ENCODE data around the gene CCK.
A peak's percentile ranks its signal among the peaks of the same experiment; 100 is the strongest.

Gene CCK

DNA sequence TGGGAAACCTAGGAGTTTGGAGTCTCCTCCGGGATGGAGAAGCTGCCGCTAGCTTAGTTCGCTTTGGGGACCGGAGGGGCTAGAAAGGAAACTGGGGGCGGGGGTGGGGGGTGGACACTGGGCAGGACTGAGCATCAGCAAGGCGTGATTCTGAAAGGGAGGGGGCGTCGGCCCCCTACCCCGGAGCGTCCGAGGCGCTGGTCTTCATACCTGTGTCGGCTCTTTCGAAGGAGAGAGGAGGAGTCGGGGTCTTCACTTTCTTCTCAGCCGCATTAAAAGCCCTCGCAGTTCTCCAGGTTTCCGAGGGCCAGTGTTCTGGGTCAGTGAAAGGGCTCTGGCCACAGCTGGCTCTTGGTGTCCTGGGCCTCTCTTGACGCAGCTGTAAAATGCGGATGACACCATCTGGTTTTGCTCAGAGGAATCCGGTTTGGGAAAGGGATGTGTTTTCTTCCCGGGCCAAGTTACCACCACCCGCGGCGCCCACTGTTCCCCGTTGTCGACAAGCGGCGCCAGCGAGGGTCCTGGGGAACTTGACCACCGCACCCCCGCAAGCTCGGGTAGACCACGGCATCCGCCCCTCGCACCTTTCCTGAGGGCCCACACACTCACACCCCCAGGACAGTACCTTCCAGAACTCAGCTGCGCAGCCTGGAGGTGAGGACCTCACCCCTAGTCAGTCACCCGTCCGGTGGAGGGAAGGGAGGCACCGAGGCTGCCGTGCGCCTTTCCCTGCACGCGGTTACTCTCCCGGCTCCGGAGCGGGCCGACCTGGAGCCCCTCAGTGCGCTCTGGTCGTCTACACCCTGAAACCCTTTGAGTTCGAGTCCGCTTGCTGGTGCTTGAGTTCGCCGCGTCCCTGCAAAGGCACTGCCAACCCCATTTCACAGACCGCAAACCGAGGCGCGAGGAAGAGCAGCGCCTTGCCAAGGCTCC is 660 bp downstream of the CCK start:
- no peak for DNase-seq

DNA sequence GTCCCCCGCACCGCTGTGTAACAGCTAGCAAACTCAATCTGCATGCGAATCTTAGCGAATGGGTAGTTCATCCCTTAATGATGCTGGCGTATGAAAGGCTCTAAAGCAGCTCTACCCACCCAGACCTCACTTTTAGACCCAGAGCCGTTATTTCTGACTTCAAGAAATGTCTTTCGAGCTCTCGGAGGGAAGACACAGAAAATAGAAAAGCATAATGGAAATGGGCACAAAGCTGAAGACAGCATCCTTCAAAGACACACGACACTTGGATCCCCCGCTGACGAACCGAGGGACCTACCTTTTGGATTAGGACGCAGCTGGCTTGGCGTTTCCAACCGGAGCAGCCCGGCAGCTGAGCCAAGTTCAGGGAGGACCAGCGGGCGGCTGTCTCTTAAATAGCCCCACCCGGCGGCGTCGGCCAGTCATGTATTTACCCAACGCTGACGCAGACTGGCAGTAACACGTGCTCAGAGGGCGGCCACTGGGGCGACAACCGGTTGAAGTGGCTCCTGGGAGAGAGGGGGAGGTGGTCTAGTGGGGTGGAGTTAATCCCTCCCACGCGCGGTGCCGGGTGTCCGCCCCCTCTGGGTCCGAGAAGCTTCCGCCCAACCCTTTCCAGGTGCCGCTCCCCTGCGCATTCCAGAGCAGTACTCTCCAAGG is 1.5 kb downstream of the CCK start:
- no peak for DNase-seq

DNA sequence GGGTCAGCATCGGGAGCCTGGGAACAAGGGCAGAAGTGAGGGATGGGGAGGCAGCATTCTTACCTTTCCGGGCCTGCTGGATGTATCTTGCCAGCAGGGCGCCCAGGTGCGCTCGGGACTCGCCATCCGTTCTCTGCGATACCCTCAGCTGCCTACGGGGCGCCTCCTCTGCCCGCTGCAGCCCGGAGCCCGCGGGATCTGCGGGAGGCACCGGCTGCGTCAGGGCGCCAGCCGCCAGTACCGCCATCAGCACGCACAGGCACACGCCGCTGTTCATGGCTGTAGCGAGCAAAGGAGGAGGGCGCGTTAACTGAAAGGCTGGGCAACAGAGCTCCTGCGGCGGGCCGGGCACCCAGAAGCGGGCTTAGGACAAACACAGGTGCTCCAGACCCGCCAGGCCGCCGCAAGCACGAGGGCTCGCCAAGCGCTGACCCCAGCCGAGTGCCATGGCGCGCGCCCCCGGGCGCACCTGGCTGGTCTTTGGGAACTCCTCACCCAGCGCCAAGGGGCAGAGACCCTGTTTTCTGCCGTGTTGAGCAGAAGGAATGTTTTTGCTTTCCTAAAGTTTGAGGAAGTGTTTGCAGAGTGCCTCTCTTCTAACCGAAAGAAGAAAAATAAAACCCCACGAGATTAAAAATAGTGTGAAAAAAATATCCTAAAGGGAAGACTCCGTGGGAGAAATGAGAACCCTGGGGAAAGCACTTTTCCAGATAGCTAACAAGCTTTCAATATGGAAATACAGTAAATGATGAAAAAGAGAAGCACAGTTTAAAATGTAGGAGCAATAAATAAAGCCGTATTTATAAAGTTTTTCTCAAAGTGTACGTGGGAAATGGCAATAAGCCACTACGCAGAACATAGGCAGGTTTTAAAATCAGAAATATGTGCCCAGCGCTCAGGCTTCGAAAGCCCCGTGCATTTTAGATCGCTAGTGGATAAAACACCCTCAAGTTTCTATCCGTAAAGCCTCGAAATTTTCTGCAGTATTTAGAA is 2.3 kb downstream of the CCK start:
- no peak for DNase-seq

DNA sequence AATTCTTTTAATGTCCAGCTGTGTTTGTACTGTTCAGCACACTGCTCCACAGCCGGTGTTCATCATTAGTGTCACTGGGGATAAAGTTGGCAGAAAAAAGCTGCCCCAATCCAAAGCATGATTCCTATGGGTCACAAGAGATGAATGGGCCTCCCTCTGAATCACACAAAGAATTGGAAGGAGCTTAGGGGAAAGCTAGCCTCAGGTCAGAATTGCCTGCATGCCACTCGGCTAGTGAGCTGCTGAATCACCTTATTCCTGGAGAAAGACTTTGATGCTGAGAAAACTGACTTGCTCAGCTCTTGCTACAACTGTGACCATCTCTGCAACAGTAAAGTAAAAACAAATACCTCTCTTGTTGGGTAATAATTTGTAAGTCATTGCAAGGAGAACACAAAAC is 3.5 kb downstream of the CCK start:
- no peak for DNase-seq

DNA sequence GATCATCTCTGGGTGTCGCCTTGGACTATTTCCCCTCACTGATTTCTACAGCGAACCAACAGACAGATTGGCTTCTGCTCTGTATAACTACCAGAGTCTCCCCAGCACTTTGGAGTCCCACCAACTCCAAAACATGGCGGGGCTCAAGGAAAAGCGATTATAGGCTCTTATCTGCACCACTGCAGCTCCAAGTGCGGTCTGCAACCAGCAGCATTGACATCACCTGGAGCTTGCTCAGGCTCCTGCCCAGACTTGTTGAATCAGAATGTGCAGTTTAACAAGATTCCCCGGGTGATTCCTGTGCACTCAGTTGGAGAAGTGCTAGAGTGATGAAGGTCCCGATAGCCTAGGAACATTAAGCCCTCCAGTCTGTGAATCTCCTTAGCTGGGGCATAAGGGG is 9.0 kb downstream of the CCK start:
- no peak for DNase-seq

DNA sequence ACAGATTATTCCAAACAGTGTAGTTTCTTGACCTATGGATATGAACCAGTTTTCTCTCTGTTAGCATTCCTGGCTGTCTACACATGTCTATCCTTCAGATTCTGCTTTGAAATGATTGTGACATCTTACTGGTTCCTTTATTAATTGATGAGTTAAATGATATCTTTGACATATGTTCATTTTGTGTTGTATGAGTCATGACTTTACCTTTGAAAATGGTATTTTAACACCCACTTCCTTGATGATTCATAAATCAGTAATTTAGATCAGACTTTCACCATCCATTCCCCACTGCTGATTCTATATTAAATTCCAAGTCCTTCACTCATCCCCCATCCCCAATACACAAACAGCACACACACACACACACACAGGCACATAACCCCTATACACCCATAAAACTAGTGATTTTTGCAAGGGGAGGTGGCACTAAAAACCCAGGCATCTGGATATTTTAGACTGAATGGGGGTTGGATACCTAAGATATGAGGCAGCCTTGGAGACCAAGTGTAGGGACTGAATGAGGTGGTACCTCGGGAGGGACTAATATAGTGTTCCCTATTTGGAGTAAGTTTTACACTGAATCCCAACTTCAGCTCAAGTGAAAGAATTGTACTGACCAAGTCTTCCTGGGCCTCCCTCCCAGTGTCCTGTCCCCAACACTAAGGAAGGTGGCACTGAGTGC is 9.7 kb downstream of the CCK start:
- no peak for DNase-seq

DNA sequence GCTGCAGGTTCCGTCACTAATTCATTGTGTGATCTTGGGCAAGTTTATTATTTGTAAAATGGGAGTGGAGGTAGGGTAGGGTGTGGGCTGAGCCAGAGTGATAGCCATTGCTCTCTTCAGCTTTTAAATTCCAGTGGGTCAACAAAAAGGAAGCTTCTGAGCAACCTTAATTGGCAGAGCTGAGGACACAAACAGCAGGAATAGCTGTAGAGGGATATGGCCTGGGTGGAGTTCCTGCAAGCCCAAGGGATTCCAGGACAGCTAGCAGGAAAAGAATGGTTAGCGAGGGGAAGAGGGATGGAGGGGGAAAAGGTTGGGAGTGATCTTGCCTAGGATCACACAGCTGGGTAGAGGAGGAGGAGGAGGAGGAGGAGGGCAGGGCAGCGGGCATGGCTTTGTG is 11.4 kb downstream of the CCK start:
- DNase-seq, result no peak

DNA sequence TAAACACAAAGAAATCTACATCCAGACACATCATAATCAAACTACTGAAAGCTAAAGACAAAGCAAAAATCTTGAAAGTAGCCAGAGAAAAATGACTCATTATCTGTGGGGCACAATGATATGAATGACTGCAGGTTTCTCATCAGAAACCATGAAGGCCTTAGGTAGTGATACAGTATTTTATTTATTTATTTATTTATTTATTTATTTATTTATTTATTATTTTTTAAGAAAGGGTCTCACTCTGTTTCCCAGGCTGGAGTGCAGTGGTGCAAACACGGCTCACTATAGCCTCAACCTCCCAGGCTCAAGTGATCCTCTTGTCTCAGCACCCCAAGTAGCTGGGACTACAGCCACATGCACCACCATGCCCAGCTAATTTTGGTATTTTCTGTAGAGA is 15.2 kb downstream of the CCK start:
- DNase-seq, result no peak

DNA sequence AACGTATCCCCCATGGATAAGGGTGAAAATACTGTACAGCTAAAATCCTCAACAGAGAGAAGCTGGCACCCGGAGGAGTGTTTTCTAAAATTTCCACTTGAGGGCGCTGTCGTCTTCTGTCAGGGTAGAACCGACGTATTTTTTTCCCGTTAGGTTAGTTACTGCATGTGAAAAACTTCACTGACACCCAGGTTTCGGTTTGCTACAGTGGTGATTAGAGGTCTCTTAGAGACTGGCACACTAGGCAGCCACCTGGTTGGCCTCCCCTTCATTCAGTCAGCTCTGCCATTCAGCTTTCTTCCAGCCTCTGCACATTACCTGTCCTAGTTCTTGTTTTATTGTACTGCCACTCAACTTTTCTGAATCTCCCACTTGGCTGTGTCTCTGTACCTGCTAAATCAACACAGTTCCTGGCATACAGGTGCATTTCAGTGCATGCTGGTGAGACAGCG is 18.4 kb downstream of the CCK start:
- peak; percentile 24 for DNase-seq

DNA sequence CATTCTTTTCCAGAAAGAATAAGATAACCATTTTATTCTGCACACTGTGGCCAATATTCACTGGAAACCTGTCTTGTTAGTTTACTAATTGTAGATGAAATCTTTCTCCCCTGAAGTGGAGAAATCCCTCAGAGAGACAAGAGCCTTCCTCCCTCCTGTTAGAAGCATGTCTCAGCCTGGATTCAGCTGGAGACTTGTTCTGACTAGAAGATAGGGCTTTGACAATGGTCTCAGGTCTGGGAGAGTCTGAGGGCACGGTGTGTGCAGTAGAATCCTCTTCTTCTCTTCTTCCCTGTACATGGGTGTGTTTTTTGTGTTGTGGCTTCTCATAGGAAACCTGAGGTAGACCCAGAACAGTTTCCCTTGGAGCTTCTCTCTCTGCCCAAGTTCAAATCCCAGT is 19.9 kb downstream of the CCK start:
- DNase-seq, result no peak

DNA sequence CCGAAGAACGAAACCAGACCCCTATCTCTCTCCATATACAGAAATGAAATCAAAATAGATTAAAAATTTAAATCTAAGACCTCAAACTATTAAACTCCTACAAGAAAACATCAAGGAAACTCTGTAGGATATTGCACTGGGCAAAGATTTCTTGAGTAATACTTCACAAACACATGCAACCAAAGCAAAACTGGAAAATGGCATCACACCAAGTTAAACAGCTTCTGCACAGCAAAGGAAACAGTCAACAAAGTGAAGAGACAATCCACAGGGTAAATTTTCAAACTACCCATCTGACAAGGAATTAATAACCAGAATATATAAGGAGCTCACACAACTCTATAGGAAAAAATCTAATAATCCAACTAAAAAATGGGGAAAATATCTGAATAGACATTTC is 29.4 kb downstream of the CCK start:
- DNase-seq, result no peak

DNA sequence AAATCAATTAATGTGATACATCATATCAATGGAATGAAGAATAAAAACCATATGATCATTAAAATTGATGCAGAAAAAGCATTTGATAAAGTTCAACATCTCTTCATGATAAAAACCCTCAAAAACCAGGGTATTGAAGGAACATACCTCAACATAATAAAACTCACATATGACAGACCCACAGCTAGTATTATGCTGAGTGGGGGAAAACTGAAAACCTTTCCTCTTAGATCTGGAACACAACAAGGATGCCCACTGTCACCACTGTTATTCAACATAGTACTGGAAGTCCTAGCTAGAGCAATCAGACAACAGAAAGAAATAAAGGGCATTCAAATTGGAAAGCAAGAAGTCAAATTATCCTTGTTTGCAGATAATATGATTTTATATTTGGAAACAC is 30.5 kb downstream of the CCK start:
- DNase-seq, result no peak

DNA sequence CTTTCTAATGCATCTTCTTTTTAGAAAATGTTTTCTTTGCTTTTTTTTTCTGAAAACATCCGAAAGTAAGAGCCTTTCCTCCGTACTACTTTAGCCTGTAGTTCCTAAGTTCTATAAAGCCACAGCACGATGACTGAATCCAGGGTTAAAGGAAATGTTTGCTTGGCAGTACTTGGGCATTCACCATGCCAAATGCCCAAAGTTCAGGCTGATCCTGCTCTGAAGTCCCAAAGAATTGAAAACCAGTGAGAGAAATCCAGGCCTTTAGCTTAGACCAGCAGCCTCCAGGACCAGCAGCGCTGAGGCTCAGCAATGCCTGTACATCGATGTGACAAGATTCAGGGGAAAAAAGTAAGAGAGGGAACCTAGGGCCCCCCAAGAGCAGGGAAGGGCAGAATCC is 35.1 kb downstream of the CCK start:
- no peak for DNase-seq

DNA sequence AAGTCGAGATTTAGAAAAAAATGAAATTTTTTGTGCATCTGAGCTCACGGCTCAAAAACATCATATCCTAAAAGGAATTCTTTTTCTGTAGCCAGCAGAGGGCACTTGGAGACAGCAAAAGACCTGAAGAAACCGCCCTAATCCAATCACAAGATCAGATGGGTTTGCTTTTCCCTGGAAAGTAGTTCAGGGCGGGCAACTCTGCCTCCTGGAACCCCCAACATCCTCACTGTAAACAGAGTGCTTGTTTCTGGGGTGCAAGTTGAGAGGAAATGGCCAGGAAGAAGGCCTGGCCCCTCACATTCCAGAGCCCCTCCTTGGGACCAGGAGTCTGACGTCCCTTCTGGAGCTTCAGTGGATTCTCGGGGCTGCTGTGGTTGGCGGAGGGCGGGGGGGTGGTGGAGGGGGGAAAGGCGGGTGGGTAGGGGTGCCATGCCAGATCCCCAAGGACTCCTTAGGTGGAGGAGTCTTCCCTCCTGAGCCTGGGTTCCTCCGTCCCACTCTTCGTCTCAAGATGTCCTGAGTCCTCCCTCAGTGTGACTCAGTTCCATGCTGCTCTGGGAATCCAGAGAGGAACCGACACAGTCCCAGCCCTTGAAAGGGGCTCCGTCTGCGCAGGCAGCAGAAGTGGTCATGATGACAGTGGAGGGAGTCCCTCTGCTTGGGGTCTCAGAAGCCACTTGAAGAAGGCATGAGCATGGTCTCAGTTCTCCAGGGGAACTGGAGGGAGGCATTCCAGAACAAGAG is 35.9 kb downstream of the CCK start:
- no peak for DNase-seq

DNA sequence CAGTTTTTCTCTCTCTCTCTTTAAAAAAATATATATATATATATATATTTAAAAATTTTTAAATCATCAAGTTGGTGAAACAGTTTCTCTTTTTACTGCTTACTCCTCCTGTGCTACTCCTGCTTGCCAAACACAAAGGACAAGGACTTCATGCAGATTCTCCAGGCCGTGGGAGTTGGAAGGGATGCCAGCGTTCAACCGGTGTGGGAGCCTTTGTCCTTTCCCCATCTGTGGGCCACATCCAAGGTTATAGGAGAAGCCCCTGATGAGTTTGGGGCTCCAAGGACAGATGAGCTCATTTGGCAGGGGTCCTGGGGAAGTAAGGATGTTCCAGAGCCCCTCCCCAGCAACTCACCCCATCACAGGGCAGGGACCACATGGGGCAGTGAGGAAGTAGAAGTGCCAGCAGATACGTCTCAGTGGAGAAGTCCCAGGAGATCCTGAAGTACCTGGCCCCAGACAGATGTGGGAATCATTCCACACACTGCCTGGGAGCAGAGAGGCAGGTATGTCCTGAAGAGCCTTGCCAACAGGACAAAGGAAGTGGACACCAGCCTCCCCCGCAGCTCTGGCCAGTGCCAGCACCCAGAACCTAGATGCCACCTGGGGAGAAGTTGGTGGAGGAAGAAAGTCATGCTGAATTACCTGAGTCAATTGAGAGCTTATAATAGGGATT is 36.6 kb downstream of the CCK start:
- DNase-seq, result no peak

DNA sequence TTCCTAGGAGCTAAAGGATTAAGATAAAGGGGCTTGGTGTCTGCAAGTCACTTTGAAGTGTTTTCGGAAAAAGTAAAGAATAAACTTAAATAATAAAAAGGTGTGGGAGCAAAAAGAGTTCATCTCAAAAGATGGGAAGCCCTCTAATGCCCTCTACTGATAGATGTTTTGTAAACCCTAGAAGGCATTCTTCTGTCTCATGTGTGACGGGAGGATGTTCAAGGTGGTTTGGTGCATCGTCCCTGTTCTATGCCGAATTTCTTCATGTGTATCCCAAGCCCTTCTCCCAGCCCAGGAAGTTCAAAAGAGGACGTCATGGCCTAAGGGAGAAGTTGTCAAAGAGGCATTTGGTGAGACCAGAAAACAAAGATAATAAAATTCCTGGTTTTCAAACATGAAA is 37.2 kb downstream of the CCK start:
- no peak for DNase-seq

DNA sequence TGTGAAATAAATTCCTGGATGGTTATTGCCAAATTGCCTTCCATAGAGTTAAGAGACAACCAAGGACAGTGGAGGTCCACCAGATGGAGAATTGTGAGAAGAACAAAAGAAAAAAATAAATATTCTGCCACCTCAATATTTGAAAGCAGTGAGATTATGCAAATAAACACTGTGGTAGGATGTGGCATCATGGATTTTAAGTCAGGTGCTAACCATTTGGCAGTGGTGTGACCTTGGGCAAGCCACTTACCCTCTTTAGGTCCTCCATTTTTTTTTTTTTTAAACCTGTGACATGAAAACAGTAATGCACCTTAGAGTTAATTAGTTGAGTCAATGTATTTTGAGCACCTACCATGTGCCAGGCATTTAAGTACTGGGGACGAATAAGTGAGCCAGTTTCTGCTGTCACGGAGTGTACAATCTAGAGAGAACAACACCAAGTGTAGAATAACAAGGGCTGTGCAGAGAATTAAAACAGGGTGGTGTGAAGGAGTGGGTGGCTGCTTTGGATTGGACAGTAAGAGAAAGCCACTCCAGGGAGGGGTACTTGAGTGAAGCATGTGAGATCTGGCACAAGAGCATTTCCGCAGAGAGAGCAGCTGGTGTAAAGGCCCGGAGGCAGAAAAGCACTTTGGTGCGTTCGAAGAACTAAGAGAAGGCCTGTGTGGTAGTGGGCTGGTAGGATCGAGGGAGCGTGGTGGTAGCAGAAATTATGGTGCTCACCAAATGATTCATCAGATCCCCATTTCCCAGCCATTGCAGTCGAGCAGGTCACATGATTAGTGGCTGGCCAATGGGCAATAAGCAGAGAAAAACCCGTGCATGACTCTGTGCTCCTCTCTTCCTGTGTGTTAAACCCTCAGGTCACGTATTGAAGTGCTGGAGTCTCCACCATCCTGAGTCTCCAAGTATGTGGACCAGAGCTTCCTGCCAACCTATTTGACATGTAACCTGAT is 39.2 kb downstream of the CCK start:
- DNase-seq, result no peak

DNA sequence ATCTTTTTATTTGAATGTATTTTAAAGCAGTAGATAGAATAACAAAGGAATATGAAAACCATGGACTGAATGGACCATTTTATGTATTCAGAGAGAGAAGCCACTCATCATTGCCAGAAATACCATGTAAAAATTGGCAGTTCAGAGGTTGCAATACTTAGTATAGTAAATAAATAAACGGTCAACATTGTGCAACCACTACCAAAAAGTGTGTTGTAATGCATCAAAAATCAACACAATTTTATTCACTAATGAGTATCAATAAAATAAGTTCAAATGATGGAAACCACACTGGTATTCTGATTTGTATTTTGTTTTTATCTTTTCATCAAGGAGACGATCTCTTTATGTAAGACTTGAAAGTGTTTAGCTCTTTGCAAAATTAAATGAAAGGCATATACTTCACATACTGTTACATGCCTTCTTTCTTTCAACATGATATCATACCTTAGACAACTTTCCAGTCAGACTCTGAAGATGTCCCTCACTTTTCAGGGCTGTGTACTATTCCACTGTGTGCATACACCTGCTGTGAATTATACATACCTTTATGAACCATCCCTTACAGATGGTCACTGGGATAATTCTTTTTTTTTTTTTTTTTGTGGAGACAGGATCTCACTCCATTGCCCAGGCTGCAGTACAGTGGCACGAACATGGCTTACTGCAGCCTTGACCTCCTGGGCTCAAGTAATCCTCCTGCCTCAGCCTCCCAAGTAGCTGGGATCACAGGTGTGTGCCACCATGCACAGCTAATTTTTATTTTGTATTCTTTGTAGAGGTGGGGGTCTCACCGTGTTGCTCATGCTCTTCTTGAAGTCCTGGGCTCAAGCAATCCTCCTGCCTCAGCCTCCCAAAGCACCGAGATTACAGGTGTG is 40.3 kb downstream of the CCK start:
- DNase-seq, result no peak

Measured in CD4-positive, alpha-beta T cell treated with Interferon gamma for 1 hour (primary cell).